HFF-Myc (cell line): ENCODE measurements around the gene CD300LF.

Experiments used
- DNase-seq: peaks from one replicate; pipeline ENCODE4 v3.0.0-alpha.2; 2011; ENCODE audit warnings: low read depth; ENCODE audit errors: extremely low read depth
- H3K4me3 ChIP-seq: replicated peaks from 2 replicates; pipeline ENCODE4 v1.5.1; 2011; ENCODE audit warnings: low read depth, mild to moderate bottlenecking, control low read depth, low read length
- TF ChIP-seq, protein P1 (sequence below): IDR thresholded peaks from 2 replicates; pipeline ENCODE4 v1.5.1; 2012; ENCODE audit warnings: mild to moderate bottlenecking, low read depth, low read length, control low read depth; ENCODE audit errors: missing control alignments

Gene CD300LF

DNA sequence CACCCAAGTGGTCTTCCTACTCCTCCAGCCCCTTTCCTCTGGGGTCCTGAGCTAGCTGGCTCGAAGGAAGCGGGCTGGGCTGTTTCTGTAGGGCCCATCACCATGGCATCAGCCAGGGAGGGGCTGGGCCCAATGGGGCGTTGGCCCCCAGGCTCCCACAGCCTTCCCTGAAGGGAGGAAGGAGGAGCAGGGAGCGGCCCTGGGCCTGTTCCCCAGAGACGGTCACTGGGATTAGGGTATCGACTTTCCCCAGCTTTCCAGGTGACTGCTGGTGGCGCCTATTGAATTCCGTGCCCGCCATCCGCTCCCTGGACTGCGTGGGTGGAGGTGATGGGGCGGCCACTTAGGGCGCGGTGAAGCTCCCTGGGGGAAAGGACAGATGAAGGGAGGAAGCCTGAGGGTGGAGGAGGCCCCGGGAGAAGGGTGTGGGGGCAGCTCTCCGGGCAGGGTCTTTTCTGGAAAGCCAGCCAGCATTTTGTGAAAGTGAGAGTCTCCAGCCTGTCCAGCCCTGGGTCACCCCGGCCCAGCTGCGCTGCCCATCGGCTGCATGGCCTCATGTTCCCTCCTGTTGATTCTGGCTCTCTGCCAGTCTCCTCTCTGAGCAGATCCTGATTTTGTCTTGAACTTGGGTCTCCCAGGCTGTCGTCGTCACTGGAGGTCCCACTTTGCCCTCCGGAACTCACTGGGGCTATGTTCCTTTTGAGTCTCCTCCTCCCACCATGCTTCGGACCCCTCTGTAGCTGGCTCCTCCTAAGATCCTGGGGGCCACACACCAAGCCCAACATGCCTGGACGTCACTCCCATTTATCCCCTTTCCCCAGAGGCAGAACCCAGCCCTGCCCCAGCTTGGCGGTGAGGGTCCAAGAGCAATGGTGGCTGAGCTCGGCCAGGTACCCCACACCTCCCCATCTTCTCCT, 45.5 kb upstream of the CD300LF start:
- TF ChIP-seq, protein P1, sequence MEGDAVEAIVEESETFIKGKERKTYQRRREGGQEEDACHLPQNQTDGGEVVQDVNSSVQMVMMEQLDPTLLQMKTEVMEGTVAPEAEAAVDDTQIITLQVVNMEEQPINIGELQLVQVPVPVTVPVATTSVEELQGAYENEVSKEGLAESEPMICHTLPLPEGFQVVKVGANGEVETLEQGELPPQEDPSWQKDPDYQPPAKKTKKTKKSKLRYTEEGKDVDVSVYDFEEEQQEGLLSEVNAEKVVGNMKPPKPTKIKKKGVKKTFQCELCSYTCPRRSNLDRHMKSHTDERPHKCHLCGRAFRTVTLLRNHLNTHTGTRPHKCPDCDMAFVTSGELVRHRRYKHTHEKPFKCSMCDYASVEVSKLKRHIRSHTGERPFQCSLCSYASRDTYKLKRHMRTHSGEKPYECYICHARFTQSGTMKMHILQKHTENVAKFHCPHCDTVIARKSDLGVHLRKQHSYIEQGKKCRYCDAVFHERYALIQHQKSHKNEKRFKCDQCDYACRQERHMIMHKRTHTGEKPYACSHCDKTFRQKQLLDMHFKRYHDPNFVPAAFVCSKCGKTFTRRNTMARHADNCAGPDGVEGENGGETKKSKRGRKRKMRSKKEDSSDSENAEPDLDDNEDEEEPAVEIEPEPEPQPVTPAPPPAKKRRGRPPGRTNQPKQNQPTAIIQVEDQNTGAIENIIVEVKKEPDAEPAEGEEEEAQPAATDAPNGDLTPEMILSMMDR = no peak
- DNase-seq = no peak
- H3K4me3 ChIP-seq = no peak overlapping the region

DNA sequence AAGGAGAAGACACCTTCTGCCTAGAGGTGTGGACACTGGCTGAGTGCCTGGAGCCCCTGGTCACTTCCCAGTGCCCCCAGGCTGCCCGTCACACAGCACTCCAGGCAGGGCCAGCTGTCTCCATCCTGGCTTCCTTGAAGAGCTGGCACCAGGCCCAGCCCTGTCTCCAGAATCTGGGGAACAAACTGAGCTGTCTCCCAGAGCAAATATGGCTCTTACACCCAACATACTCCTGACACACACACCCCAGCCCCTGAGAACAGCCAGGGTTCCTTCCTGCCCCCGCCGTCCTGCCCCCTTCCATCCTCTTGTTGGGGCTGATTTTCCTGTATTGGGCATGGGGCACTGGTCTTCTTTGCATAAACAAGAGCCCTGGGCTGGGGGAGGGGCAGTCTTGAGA, 44.8 kb upstream of the CD300LF start:
- no peak overlapping the region for H3K4me3 ChIP-seq
- TF ChIP-seq, protein P1 = no peak
- DNase-seq = no peak

DNA sequence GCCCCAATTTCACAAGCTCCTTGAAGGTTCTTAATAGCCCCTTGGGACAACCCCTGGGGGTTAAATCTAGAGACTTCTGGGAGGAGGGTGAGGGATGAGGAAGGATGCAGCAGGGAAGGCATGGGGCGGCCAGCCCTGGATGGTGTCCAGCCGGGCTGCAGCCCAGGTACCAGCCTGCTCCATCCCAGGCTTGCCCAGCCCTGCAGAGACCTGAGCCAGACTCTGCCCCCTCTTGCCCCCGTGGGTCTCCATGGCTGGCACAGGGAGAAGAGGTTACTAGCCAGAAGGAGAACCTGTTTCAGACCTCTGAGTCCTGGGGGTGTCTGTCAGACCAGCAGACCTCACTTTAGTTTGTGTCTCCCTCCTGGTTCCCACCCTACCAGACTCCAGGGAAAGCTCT, 44.2 kb upstream of the CD300LF start:
- DNase-seq = no peak
- no peak overlapping the region for H3K4me3 ChIP-seq
- TF ChIP-seq, protein P1 = no peak

DNA sequence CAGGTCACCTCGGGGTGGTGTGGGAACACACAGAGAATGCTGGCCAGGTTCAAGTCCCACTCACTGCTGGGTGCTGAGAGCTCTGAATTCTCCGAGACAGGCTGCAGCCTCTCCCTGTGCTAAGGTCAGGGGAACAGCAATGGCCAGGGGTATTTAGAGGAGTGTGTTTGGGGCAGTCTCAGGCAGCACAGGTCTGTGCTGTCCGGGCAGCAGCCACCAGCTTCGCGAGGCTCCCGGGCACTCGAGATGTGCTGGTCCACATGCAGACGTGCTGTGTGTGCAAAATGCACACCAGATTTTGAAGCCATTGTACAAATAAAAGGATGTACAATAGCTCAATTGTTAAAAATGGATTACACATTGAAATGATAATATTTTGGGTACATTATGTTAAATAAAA, 42.8 kb upstream of the CD300LF start:
- no peak for DNase-seq
- H3K4me3 ChIP-seq = no peak overlapping the region
- TF ChIP-seq, protein P1 = no peak

DNA sequence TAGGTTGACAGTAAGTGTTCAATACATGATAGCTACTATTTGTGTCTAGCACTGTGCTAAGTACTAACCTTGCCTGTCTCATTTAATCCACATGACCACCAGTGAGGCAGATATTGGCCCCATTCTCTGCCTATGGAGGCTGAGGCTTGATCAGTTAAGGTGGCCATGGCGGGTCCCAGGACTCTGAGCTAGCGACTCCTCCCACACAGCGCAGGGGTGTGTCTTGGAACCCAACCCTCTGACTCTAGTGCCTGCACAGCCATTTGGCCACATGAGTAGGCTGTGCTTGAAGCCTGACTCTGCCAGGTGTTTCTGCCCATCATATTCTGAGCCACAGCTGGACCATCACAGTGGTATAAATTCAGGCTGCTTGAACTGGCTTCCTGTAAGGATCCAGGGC, 42.1 kb upstream of the CD300LF start:
- no peak overlapping the region for H3K4me3 ChIP-seq
- TF ChIP-seq, protein P1 = no peak
- no peak for DNase-seq

DNA sequence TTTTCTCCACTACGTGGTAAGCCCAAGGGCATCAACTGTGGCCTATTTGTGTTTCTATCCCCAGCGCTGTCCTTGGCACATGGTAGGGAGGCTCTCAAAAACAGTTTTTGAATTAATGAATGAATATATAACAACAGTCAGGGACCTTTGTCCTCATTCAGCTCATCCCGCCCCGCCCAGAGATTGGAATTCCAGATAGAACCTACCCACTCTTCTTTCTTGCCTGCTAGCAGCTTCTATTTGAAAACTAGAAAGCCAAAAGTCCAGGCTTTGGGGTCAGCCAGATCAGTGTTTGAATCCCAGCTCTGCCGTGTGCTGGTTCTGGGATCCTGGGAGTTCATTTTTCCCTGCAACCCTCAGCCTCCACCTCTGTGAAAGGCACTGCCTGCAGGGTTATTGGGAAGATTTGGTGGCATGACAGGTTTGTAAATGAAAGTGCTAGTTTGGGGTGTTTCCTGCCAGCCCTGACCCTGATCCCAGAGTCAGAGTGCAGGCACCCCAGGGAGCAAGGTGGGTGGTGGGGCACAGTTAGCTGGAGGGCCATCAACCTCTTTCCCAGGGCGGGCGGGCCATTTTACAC, 40.2 kb upstream of the CD300LF start:
- TF ChIP-seq, protein P1 = no peak
- DNase-seq = no peak
- no peak overlapping the region for H3K4me3 ChIP-seq
